HEK293 (cell line): ENCODE results near the gene LCORL.

Experiments used
- CTCF ChIA-PET: fragments of 350-600 bp; formaldehyde crosslinking; extraction: SDS; loops from one replicate; lab custom pipeline; 2021; ENCODE audit warnings: antibody characterized with exemption; lab: Yijun Ruan, JAX
- POLR2A ChIA-PET: fragments of 300-600 bp; formaldehyde crosslinking; extraction: SDS; loops from one replicate; lab custom pipeline; 2020; ENCODE audit warnings: antibody characterized with exemption, inconsistent platforms; lab: Yijun Ruan, JAX
- H3K27ac ChIP-seq: fragments of 200-500 bp; sonication (Bioruptor generic); 2 replicates; pipeline ENCODE4 v1.5.1; 2014; ENCODE audit warnings: low read depth, low read length, control low read depth, inconsistent platforms; ENCODE audit errors: extremely low read depth
- H3K36me3 ChIP-seq, 2 experiments: fragments of 200-500 bp in 1 of 2; sonication (Bioruptor generic) in 1 of 2; 1 replicate in 1 of 2; 2 replicates in 1 of 2; pipeline ENCODE4 v1.5.1; 2014 to 2017; ENCODE audit warnings: inconsistent platforms in 2 of 2, low read length in 2 of 2; ENCODE audit not compliant: control insufficient read depth in 2 of 2, insufficient read depth in 1 of 2
- H3K4me1 ChIP-seq: fragments of 200-500 bp; sonication (Bioruptor generic); 2 replicates; pipeline ENCODE4 v1.5.1; 2014; ENCODE audit warnings: mild to moderate bottlenecking, low read length, inconsistent platforms; ENCODE audit not compliant: control insufficient read depth, insufficient read depth
- H3K4me3 ChIP-seq: 2 replicates; pipeline ENCODE4 v1.5.1; 2011; ENCODE audit warnings: low read depth, mild to moderate bottlenecking, control low read depth, low read length, moderate library complexity
- H3K9me3 ChIP-seq: fragments of 200-500 bp; sonication (Bioruptor generic); 2 replicates; pipeline ENCODE4 v1.5.1; 2014; ENCODE audit warnings: low read depth, low read length, inconsistent platforms; ENCODE audit not compliant: control insufficient read depth, insufficient read depth
- BCL11A ChIP-seq: fragments of 450-650 bp; formaldehyde crosslinking; IDR thresholded peaks from 2 replicates; pipeline ENCODE4 v1.5.1; 2016; ENCODE audit warnings: low read depth, missing biosample characterization, missing genetic modification characterization
- HOXC10 ChIP-seq: sonication (generic); formaldehyde crosslinking; IDR thresholded peaks from 2 replicates; pipeline ENCODE4 v1.8.1; 2023; ENCODE audit warnings: mild to moderate bottlenecking, missing genetic modification reagents
- IKZF3 ChIP-seq: fragments of 450-650 bp; IDR thresholded peaks from 2 replicates; pipeline ENCODE4 v1.5.0; 2018; ENCODE audit warnings: missing biosample characterization, mild to moderate bottlenecking, missing genetic modification characterization, moderate library complexity
- KLF16 ChIP-seq: fragments of 450-650 bp; formaldehyde crosslinking; IDR thresholded peaks from 2 replicates; pipeline ENCODE4 v1.5.1; 2017; ENCODE audit warnings: missing biosample characterization, missing genetic modification characterization
- KLF9 ChIP-seq: fragments of 450-650 bp; formaldehyde crosslinking; IDR thresholded peaks from 2 replicates; pipeline ENCODE4 v1.5.1; 2016; ENCODE audit warnings: missing biosample characterization, missing genetic modification characterization, low read depth
- MZF1 ChIP-seq: fragments of 450-650 bp; formaldehyde crosslinking; IDR thresholded peaks from 2 replicates; pipeline ENCODE4 v1.5.1; 2017; ENCODE audit warnings: missing biosample characterization, missing genetic modification characterization, borderline replicate concordance
- OSR2 ChIP-seq: fragments of 450-650 bp; formaldehyde crosslinking; IDR thresholded peaks from 2 replicates; pipeline ENCODE4 v1.5.1; 2016; ENCODE audit warnings: missing biosample characterization, missing genetic modification characterization
- SCRT1 ChIP-seq: fragments of 450-650 bp; formaldehyde crosslinking; IDR thresholded peaks from 2 replicates; pipeline ENCODE4 v1.5.1; 2016; ENCODE audit warnings: missing biosample characterization, missing genetic modification characterization, borderline replicate concordance
- ZBTB1 ChIP-seq: fragments of 450-650 bp; formaldehyde crosslinking; IDR thresholded peaks from 2 replicates; pipeline ENCODE4 v1.5.1; 2016; ENCODE audit warnings: missing biosample characterization, missing genetic modification characterization
- ZBTB20 ChIP-seq: fragments of 450-650 bp; formaldehyde crosslinking; IDR thresholded peaks from 2 replicates; pipeline ENCODE4 v1.5.1; 2016; ENCODE audit warnings: missing biosample characterization, missing genetic modification characterization
- ZFP3 ChIP-seq: fragments of 450-650 bp; formaldehyde crosslinking; IDR thresholded peaks from 2 replicates; pipeline ENCODE4 v1.5.1; 2016; ENCODE audit warnings: low read depth, missing biosample characterization, missing genetic modification characterization
- ZIC2 ChIP-seq: fragments of 450-650 bp; formaldehyde crosslinking; IDR thresholded peaks from 2 replicates; pipeline ENCODE4 v1.5.1; 2016; ENCODE audit warnings: missing biosample characterization, missing genetic modification characterization
- ZNF138 ChIP-seq: fragments of 450-650 bp; formaldehyde crosslinking; IDR thresholded peaks from 2 replicates; pipeline ENCODE4 v1.5.1; 2016; ENCODE audit warnings: missing biosample characterization, missing genetic modification characterization, borderline replicate concordance
- ZNF140 ChIP-seq: fragments of 450-650 bp; formaldehyde crosslinking; IDR thresholded peaks from 2 replicates; pipeline ENCODE4 v1.5.1; 2016; ENCODE audit warnings: missing biosample characterization, missing genetic modification characterization
- ZNF157 ChIP-seq: fragments of 450-650 bp; formaldehyde crosslinking; IDR thresholded peaks from 2 replicates; pipeline ENCODE4 v1.5.1; 2016; ENCODE audit warnings: missing biosample characterization, missing genetic modification characterization
- ZNF184 ChIP-seq: fragments of 450-650 bp; IDR thresholded peaks from 2 replicates; pipeline ENCODE4 v1.5.1; 2018; ENCODE audit warnings: missing biosample characterization, mild to moderate bottlenecking, missing genetic modification characterization
- ZNF214 ChIP-seq: fragments of 450-650 bp; formaldehyde crosslinking; IDR thresholded peaks from 2 replicates; pipeline ENCODE4 v1.5.1; 2017; ENCODE audit warnings: missing biosample characterization, mild to moderate bottlenecking, missing genetic modification characterization, borderline replicate concordance
- ZNF266 ChIP-seq: fragments of 450-650 bp; formaldehyde crosslinking; IDR thresholded peaks from 2 replicates; pipeline ENCODE4 v1.5.1; 2016; ENCODE audit warnings: missing biosample characterization, missing genetic modification characterization, low read depth
- ZNF302 ChIP-seq: fragments of 450-650 bp; formaldehyde crosslinking; IDR thresholded peaks from 2 replicates; pipeline ENCODE4 v1.5.1; 2016; ENCODE audit warnings: missing biosample characterization, missing genetic modification characterization, low read depth
- ZNF350 ChIP-seq: fragments of 450-650 bp; formaldehyde crosslinking; IDR thresholded peaks from 2 replicates; pipeline ENCODE4 v1.5.0; 2017; ENCODE audit warnings: missing biosample characterization, mild to moderate bottlenecking, missing genetic modification characterization
- ZNF391 ChIP-seq: fragments of 450-650 bp; formaldehyde crosslinking; IDR thresholded peaks from 2 replicates; pipeline ENCODE4 v1.5.1; 2016; ENCODE audit warnings: low read depth, missing biosample characterization, missing genetic modification characterization, borderline replicate concordance
- ZNF510 ChIP-seq: fragments of 450-650 bp; formaldehyde crosslinking; IDR thresholded peaks from 2 replicates; pipeline ENCODE4 v1.5.1; 2018; ENCODE audit warnings: mild to moderate bottlenecking, missing genetic modification characterization, missing biosample characterization; ENCODE audit not compliant: insufficient replicate concordance
- ZNF544 ChIP-seq: fragments of 450-650 bp; formaldehyde crosslinking; IDR thresholded peaks from 2 replicates; pipeline ENCODE4 v1.5.0; 2017; ENCODE audit warnings: missing biosample characterization, missing genetic modification characterization
- ZNF548 ChIP-seq: fragments of 450-650 bp; formaldehyde crosslinking; IDR thresholded peaks from 2 replicates; pipeline ENCODE4 v1.5.1; 2016; ENCODE audit warnings: missing biosample characterization, missing genetic modification characterization
- ZNF610 ChIP-seq: fragments of 450-650 bp; formaldehyde crosslinking; IDR thresholded peaks from 2 replicates; pipeline ENCODE4 v1.5.1; 2016; ENCODE audit warnings: missing biosample characterization, missing genetic modification characterization, borderline replicate concordance
- ZNF624 ChIP-seq: fragments of 450-650 bp; formaldehyde crosslinking; IDR thresholded peaks from 2 replicates; pipeline ENCODE4 v1.5.1; 2017; ENCODE audit warnings: missing biosample characterization, missing genetic modification characterization
- ZNF626 ChIP-seq: fragments of 450-650 bp; sonication (Bioruptor Pico); formaldehyde crosslinking; IDR thresholded peaks from 2 replicates; pipeline ENCODE4 v1.5.1; 2018; ENCODE audit warnings: missing biosample characterization, missing genetic modification characterization, inconsistent platforms
- ZNF776 ChIP-seq: fragments of 450-650 bp; formaldehyde crosslinking; IDR thresholded peaks from 2 replicates; pipeline ENCODE4 v1.5.0; 2017; ENCODE audit warnings: missing biosample characterization, missing genetic modification characterization, borderline replicate concordance
- ZNF792 ChIP-seq: fragments of 450-650 bp; formaldehyde crosslinking; IDR thresholded peaks from 2 replicates; pipeline ENCODE4 v1.5.1; 2016; ENCODE audit warnings: missing biosample characterization, missing genetic modification characterization
- ZSCAN23 ChIP-seq: fragments of 450-650 bp; formaldehyde crosslinking; IDR thresholded peaks from 2 replicates; pipeline ENCODE4 v1.5.1; 2016; ENCODE audit warnings: missing biosample characterization, missing genetic modification characterization
- TF ChIP-seq, protein P1 (sequence below): fragments of 450-650 bp; formaldehyde crosslinking; IDR thresholded peaks from 2 replicates; pipeline ENCODE4 v1.5.1; 2016; ENCODE audit warnings: missing biosample characterization, missing genetic modification characterization
- TF ChIP-seq, protein P2 (sequence below): fragments of 450-650 bp; formaldehyde crosslinking; IDR thresholded peaks from 2 replicates; pipeline ENCODE4; 2016; ENCODE audit warnings: missing biosample characterization, missing genetic modification characterization

LCORL gene

DNA sequence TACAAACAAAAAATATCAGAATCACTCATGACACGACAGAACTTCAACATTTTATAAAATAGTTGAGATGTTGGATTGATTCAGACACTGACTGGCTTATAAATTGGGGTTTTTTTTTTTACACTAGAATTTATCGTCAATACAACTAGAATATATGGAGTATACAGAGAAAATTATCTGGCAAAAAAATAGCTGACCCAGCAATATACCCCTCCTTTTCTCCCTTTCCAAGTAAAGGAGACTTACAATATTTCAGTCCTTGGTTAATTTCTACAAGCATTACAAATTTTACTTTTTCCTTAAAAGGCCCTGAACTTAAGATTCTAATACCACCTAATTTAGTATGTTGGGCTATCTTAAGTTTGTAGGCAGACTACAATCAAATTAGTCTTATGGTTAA lies 76.3 kb downstream of the LCORL start:
- no peaks in the 10 kb centered on the region for H3K9me3 ChIP-seq
- POLR2A ChIA-PET, result no interaction called here
- no peak overlapping the region for H3K4me3 ChIP-seq
- H3K4me1 ChIP-seq, result no peaks in the 10 kb centered on the region
- H3K36me3 ChIP-seq, result no peaks in the 10 kb centered on the region
- H3K27ac ChIP-seq, result no peak overlapping the region
- TF ChIP-seq ZNF157 (tag by site-specific recombination) (no peak), HOXC10 (CRISPR knock-in tag) (no peak), SCRT1 (tag by site-specific recombination) (no peak), KLF16 (no peak)
- CTCF ChIA-PET, result no interaction called here

DNA sequence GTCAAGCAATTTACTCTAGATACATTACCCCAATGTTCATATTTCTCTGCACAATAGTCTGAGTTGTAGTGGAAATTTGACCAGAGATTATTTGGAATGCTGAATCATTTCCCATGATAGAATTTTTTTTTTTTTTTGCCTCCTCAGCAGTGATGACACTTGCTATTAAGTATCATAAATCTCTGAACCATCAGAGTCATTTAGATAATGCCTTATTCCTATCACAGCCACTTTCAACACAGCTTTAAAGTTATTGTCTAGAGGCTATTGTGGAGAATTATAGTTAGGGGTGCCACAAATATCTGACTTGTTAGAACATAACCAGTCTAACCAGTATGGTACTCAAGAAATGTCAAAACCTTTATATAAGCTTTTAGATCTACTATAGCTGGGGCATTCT lies 79.8 kb downstream of the LCORL start:
- Histone ChIP-seq H3K4me1 (no peaks in the 10 kb centered on the region), H3K4me3 (no peak overlapping the region), H3K9me3 (no peaks in the 10 kb centered on the region), H3K27ac (no peak overlapping the region), H3K36me3 (no peaks in the 10 kb centered on the region)
- POLR2A ChIA-PET, result no interaction called here
- CTCF ChIA-PET, result no interaction called here
- TF ChIP-seq, protein P1, sequence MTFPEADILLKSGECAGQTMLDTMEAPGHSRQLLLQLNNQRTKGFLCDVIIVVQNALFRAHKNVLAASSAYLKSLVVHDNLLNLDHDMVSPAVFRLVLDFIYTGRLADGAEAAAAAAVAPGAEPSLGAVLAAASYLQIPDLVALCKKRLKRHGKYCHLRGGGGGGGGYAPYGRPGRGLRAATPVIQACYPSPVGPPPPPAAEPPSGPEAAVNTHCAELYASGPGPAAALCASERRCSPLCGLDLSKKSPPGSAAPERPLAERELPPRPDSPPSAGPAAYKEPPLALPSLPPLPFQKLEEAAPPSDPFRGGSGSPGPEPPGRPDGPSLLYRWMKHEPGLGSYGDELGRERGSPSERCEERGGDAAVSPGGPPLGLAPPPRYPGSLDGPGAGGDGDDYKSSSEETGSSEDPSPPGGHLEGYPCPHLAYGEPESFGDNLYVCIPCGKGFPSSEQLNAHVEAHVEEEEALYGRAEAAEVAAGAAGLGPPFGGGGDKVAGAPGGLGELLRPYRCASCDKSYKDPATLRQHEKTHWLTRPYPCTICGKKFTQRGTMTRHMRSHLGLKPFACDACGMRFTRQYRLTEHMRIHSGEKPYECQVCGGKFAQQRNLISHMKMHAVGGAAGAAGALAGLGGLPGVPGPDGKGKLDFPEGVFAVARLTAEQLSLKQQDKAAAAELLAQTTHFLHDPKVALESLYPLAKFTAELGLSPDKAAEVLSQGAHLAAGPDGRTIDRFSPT (tag by site-specific recombination), result no peak
- TF ChIP-seq ZNF138 (no peak), ZNF548 (tag by site-specific recombination) (no peak), ZBTB1 (tag by site-specific recombination) (no peak), ZIC2 (tag by site-specific recombination) (no peak), ZNF140 (tag by site-specific recombination) (no peak), ZNF792 (tag by site-specific recombination) (no peak), ZNF350 (no peak), ZNF776 (tag by site-specific recombination) (no peak), ZNF391 (no peak), KLF9 (tag by site-specific recombination) (no peak), ZNF544 (no peak), ZNF624 (no peak)
- TF ChIP-seq, protein P2, sequence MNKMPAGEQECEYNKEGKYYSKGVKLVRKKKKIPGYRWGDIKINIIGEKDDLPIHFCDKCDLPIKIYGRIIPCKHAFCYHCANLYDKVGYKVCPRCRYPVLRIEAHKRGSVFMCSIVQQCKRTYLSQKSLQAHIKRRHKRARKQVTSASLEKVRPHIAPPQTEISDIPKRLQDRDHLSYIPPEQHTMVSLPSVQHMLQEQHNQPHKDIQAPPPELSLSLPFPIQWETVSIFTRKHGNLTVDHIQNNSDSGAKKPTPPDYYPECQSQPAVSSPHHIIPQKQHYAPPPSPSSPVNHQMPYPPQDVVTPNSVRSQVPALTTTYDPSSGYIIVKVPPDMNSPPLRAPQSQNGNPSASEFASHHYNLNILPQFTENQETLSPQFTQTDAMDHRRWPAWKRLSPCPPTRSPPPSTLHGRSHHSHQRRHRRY (tag by site-specific recombination), result no peak

DNA sequence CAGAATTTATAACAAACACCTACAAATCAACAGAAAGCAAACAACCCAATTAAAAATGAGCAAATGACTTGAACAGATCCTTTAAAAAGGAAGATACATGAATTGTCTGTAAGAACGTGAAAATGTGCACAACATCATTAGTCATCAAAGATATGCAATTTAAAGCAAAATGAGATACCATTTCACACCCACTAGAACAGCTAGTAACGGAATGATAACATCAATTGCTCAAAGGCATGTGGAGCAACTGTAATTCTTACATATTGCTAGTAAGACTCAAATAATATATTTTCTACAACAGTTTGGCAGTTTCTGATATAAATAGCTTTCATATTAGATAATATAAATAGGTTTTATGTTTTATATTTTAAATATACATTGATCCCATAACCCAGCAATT lies 82.5 kb downstream of the LCORL start:
- no peaks in the 10 kb centered on the region for H3K4me1 ChIP-seq
- CTCF ChIA-PET, result interaction anchor here (0.8 kb wide), 1 partner anchor 134 kb away, joined by 3 read pairs; no protein-coding TSS in a partner anchor
- POLR2A ChIA-PET, result no interaction called here
- no peak overlapping the region for H3K27ac ChIP-seq
- H3K9me3 ChIP-seq, result no peaks in the 10 kb centered on the region
- H3K36me3 ChIP-seq, result no peaks in the 10 kb centered on the region
- TF ChIP-seq MZF1 (tag by site-specific recombination) (no peak), ZNF626 (tag by site-specific recombination) (no peak), IKZF3 (tag by site-specific recombination) (no peak), ZBTB20 (tag by site-specific recombination) (no peak), ZFP3 (tag by site-specific recombination) (no peak), BCL11A (tag by site-specific recombination) (no peak), OSR2 (no peak), ZNF776 (tag by site-specific recombination) (no peak), ZNF302 (no peak), ZNF266 (tag by site-specific recombination) (no peak), ZNF214 (no peak), ZNF510 (tag by site-specific recombination) (no peak), ZSCAN23 (tag by site-specific recombination) (no peak), ZNF184 (tag by site-specific recombination) (no peak), ZNF610 (tag by site-specific recombination) (no peak)
- H3K4me3 ChIP-seq, result no peak overlapping the region
